GM23338 (cell line): Measurements from ENCODE around the gene SHC4. TPM values are rescaled to one million over a fixed set of nuclear protein-coding genes. Genes with fewer than 3 reads are reported as not detected.

Experiments used
- ATAC-seq: fragments of 200-7000 bp; cut with Tn5 transposase; 3 replicates; pipeline ENCODE4 v1.9.1; 2020
- DNase-seq: peaks from one replicate; pipeline ENCODE4 v3.0.0-alpha.2; 2015; ENCODE audit warnings: low spot score
- H2AFZ ChIP-seq: fragments of 200-600 bp; sonication (generic); 2 replicates; pipeline ENCODE4 v1.8.0; 2016; ENCODE audit warnings: antibody characterized with exemption, mild to moderate bottlenecking, moderate library complexity
- H3F3A ChIP-seq: fragments of 200-600 bp; sonication (generic); replicated peaks from 2 replicates; pipeline ENCODE4 v1.8.0; 2017; ENCODE audit warnings: antibody characterized with exemption, mixed run types, low read depth
- H3K27ac ChIP-seq: fragments of 200-600 bp; sonication (generic); 2 replicates; pipeline ENCODE4 v1.6.1; 2016; ENCODE audit warnings: low read depth
- H3K27me3 ChIP-seq: fragments of 200-600 bp; sonication (generic); 2 replicates; pipeline ENCODE4 v1.8.0; 2016; ENCODE audit warnings: mild to moderate bottlenecking, mixed run types, moderate library complexity; ENCODE audit not compliant: insufficient read depth
- H3K36me3 ChIP-seq: fragments of 200-600 bp; sonication (generic); 2 replicates; pipeline ENCODE4 v1.8.0; 2016; ENCODE audit warnings: mild to moderate bottlenecking; ENCODE audit not compliant: insufficient read depth
- H3K4me1 ChIP-seq: fragments of 200-600 bp; sonication (generic); 2 replicates; pipeline ENCODE4 v1.8.0; 2016; ENCODE audit warnings: mild to moderate bottlenecking, moderate library complexity; ENCODE audit not compliant: insufficient read depth
- H3K4me2 ChIP-seq: fragments of 200-600 bp; sonication (generic); 2 replicates; pipeline ENCODE4 v1.7.1; 2017; ENCODE audit warnings: mixed run types
- H3K4me3 ChIP-seq: fragments of 200-600 bp; sonication (generic); 2 replicates; pipeline ENCODE4 v1.6.1; 2016; ENCODE audit warnings: mixed run types
- H3K79me2 ChIP-seq: fragments of 200-600 bp; sonication (generic); replicated peaks from 2 replicates; pipeline ENCODE4 v1.8.0; 2017; ENCODE audit warnings: mild to moderate bottlenecking; ENCODE audit not compliant: insufficient read depth
- H3K9me2 ChIP-seq: fragments of 200-600 bp; sonication (generic); 2 replicates; pipeline ENCODE4 v1.8.0; 2017; ENCODE audit not compliant: insufficient read depth
- H4K20me1 ChIP-seq: fragments of 200-600 bp; sonication (generic); replicated peaks from 2 replicates; pipeline ENCODE4 v1.8.0; 2017; ENCODE audit warnings: mild to moderate bottlenecking; ENCODE audit not compliant: insufficient read depth
- H3K27ac Mint-ChIP-seq: 2 replicates; pipeline ENCODE4 v1.8.0; 2020; ENCODE audit warnings: inconsistent platforms, mild to moderate bottlenecking, moderate library complexity, mixed read lengths
- H3K27me3 Mint-ChIP-seq: 3 replicates; pipeline ENCODE4 v1.8.0; 2022; ENCODE audit warnings: low read depth, mild to moderate bottlenecking, moderate library complexity, mixed read lengths, inconsistent platforms; ENCODE audit not compliant: insufficient read depth, poor library complexity
- H3K36me3 Mint-ChIP-seq: 3 replicates; pipeline ENCODE4 v1.8.0; 2021; ENCODE audit warnings: low read depth, mild to moderate bottlenecking, inconsistent platforms, moderate library complexity, mixed read lengths
- H3K4me1 Mint-ChIP-seq: 3 replicates; pipeline ENCODE4 v1.8.0; 2020; ENCODE audit warnings: mild to moderate bottlenecking, inconsistent platforms, mixed read lengths
- H3K4me3 Mint-ChIP-seq: 3 replicates; pipeline ENCODE4 v1.8.0; 2021; ENCODE audit warnings: moderate library complexity, mild to moderate bottlenecking, inconsistent platforms, mixed read lengths
- H3K9me3 Mint-ChIP-seq: 3 replicates; pipeline ENCODE4 v1.8.0; 2020; ENCODE audit warnings: moderate library complexity, mild to moderate bottlenecking, inconsistent platforms, mixed read lengths
- CREB1 ChIP-seq: fragments of 250-450 bp; sonication (Bioruptor Pico); IDR thresholded peaks from 2 replicates; pipeline ENCODE4 v1.5.0; 2020; ENCODE audit warnings: low read depth, mild to moderate bottlenecking, moderate library complexity
- CTCF ChIP-seq, 2 experiments: fragments of 200-600 bp in 1 of 2; sonication (generic) in 1 of 2; conservative IDR thresholded peaks; 2 replicates each; pipeline versions ENCODE4 v1.5.1 to v1.6.1; 2016 to 2017; ENCODE audit warnings: antibody characterized with exemption in 2 of 2, low read depth in 2 of 2, mild to moderate bottlenecking in 2 of 2, moderate library complexity in 1 of 2
- EZH2 ChIP-seq: fragments of 200-600 bp; sonication (generic); IDR thresholded peaks from one replicate; pipeline ENCODE4 v1.8.0; 2017; ENCODE audit warnings: antibody characterized with exemption, mild to moderate bottlenecking, low read depth; ENCODE audit not compliant: unreplicated experiment
- EZH2phosphoT487 ChIP-seq: fragments of 200-600 bp; sonication (generic); IDR thresholded peaks from one replicate; pipeline ENCODE4 v1.8.1; 2018; ENCODE audit warnings: antibody characterized with exemption; ENCODE audit not compliant: unreplicated experiment
- JUNB ChIP-seq: IDR thresholded peaks from one replicate; pipeline ENCODE4 v1.6.1; 2016; ENCODE audit warnings: antibody characterized with exemption; ENCODE audit not compliant: unreplicated experiment
- NANOG ChIP-seq: IDR thresholded peaks from 2 replicates; pipeline ENCODE4 v1.6.1; 2016; ENCODE audit warnings: antibody characterized with exemption, borderline replicate concordance
- POLR2AphosphoS5 ChIP-seq: IDR thresholded peaks from 2 replicates; pipeline ENCODE4 v1.6.1; 2016; ENCODE audit warnings: antibody characterized with exemption, low read depth
- STAT1 ChIP-seq: IDR thresholded peaks from one replicate; pipeline ENCODE4 v1.6.1; 2016; ENCODE audit warnings: antibody characterized with exemption; ENCODE audit not compliant: unreplicated experiment
- ZNF114 ChIP-seq: fragments of 250-450 bp; sonication (Bioruptor Pico); IDR thresholded peaks from 2 replicates; pipeline ENCODE4 v1.5.0; 2020; ENCODE audit warnings: mild to moderate bottlenecking, moderate library complexity
- ZNF331 ChIP-seq: fragments of 250-450 bp; sonication (Bioruptor Pico); IDR thresholded peaks from 2 replicates; pipeline ENCODE4 v1.5.0; 2020; ENCODE audit warnings: low read depth, mild to moderate bottlenecking, moderate library complexity
- polyA plus RNA-seq: library from polyadenylated mRNA; unstranded; fragments of >200 nt; fragmentation: Nextera tagmentation; extraction: Ambion mirVana; gene quantifications from 2 replicates; pipeline ENCODE4 v1.2.1, GENCODE V29; 2016
- total RNA-seq: library from RNA; depleted of rRNA; stranded (reverse); fragments of >200 nt; shearing (Covaris generic); gene quantifications from 2 replicates; pipeline ENCODE4 v1.2.3, GENCODE V29; 2014
- TF ChIP-seq, protein P1 (sequence below): IDR thresholded peaks from 2 replicates; pipeline ENCODE4 v1.6.1; 2016; ENCODE audit warnings: antibody characterized with exemption
- TF ChIP-seq, protein P2 (sequence below): IDR thresholded peaks from one replicate; pipeline ENCODE4 v1.6.1; 2018; ENCODE audit warnings: antibody characterized with exemption; ENCODE audit not compliant: unreplicated experiment
- TF ChIP-seq, protein P3 (sequence below): fragments of 250-450 bp; sonication (Bioruptor Pico); IDR thresholded peaks from 2 replicates; pipeline ENCODE4 v1.5.0; 2020; ENCODE audit warnings: mild to moderate bottlenecking, moderate library complexity

The SHC4 gene
- total and polyA plus RNA-seq, 2 experiments from 2014 or later = 0.21 to 0.32 TPM

- Histone ChIP-seq H3F3A (no peaks in the 10 kb centered on the region), H3K4me2 (no peak overlapping the region), H3K27me3 (no peaks in the 10 kb centered on the region), H3K36me3 (no peaks in the 10 kb centered on the region), H4K20me1 (no peaks in the 10 kb centered on the region), H2AFZ (peak overlapping the region; percentile 49; the same call in 1 of the 2 replicates), H3K9me2 (no peaks in the 10 kb centered on the region), H3K79me2 (no peaks in the 10 kb centered on the region), H3K4me1 (no peaks in the 10 kb centered on the region), H3K4me3 (no peak overlapping the region), H3K27ac (no peak overlapping the region)
- Mint-ChIP-seq H3K27ac (no peak overlapping the region), H3K4me1 (no peaks in the 10 kb centered on the region), H3K36me3 (no peaks in the 10 kb centered on the region), H3K27me3 (peaks cover 3% of the 10 kb centered on the region), H3K4me3 (no peak overlapping the region), H3K9me3 (no peaks in the 10 kb centered on the region)
- DNase-seq (no peak), ATAC-seq (no peak)
- TF ChIP-seq, protein P1, sequence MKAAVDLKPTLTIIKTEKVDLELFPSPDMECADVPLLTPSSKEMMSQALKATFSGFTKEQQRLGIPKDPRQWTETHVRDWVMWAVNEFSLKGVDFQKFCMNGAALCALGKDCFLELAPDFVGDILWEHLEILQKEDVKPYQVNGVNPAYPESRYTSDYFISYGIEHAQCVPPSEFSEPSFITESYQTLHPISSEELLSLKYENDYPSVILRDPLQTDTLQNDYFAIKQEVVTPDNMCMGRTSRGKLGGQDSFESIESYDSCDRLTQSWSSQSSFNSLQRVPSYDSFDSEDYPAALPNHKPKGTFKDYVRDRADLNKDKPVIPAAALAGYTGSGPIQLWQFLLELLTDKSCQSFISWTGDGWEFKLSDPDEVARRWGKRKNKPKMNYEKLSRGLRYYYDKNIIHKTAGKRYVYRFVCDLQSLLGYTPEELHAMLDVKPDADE = no peak
- TF ChIP-seq EZH2phosphoT487 (no peak), JUNB (no peak), POLR2AphosphoS5 (no peak), NANOG (no peak), EZH2 (no peak), ZNF331 (CRISPR knock-in tag) (no peak), CTCF (conservative IDR thresholded peaks at IDR 0.05; ENCODE audit: low read depth in 2 of 2) (no peak), STAT1 (no peak), CREB1 (CRISPR knock-in tag) (no peak), ZNF114 (CRISPR knock-in tag) (no peak)
- TF ChIP-seq, protein P2, sequence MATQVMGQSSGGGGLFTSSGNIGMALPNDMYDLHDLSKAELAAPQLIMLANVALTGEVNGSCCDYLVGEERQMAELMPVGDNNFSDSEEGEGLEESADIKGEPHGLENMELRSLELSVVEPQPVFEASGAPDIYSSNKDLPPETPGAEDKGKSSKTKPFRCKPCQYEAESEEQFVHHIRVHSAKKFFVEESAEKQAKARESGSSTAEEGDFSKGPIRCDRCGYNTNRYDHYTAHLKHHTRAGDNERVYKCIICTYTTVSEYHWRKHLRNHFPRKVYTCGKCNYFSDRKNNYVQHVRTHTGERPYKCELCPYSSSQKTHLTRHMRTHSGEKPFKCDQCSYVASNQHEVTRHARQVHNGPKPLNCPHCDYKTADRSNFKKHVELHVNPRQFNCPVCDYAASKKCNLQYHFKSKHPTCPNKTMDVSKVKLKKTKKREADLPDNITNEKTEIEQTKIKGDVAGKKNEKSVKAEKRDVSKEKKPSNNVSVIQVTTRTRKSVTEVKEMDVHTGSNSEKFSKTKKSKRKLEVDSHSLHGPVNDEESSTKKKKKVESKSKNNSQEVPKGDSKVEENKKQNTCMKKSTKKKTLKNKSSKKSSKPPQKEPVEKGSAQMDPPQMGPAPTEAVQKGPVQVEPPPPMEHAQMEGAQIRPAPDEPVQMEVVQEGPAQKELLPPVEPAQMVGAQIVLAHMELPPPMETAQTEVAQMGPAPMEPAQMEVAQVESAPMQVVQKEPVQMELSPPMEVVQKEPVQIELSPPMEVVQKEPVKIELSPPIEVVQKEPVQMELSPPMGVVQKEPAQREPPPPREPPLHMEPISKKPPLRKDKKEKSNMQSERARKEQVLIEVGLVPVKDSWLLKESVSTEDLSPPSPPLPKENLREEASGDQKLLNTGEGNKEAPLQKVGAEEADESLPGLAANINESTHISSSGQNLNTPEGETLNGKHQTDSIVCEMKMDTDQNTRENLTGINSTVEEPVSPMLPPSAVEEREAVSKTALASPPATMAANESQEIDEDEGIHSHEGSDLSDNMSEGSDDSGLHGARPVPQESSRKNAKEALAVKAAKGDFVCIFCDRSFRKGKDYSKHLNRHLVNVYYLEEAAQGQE = no peak
- TF ChIP-seq, protein P3, sequence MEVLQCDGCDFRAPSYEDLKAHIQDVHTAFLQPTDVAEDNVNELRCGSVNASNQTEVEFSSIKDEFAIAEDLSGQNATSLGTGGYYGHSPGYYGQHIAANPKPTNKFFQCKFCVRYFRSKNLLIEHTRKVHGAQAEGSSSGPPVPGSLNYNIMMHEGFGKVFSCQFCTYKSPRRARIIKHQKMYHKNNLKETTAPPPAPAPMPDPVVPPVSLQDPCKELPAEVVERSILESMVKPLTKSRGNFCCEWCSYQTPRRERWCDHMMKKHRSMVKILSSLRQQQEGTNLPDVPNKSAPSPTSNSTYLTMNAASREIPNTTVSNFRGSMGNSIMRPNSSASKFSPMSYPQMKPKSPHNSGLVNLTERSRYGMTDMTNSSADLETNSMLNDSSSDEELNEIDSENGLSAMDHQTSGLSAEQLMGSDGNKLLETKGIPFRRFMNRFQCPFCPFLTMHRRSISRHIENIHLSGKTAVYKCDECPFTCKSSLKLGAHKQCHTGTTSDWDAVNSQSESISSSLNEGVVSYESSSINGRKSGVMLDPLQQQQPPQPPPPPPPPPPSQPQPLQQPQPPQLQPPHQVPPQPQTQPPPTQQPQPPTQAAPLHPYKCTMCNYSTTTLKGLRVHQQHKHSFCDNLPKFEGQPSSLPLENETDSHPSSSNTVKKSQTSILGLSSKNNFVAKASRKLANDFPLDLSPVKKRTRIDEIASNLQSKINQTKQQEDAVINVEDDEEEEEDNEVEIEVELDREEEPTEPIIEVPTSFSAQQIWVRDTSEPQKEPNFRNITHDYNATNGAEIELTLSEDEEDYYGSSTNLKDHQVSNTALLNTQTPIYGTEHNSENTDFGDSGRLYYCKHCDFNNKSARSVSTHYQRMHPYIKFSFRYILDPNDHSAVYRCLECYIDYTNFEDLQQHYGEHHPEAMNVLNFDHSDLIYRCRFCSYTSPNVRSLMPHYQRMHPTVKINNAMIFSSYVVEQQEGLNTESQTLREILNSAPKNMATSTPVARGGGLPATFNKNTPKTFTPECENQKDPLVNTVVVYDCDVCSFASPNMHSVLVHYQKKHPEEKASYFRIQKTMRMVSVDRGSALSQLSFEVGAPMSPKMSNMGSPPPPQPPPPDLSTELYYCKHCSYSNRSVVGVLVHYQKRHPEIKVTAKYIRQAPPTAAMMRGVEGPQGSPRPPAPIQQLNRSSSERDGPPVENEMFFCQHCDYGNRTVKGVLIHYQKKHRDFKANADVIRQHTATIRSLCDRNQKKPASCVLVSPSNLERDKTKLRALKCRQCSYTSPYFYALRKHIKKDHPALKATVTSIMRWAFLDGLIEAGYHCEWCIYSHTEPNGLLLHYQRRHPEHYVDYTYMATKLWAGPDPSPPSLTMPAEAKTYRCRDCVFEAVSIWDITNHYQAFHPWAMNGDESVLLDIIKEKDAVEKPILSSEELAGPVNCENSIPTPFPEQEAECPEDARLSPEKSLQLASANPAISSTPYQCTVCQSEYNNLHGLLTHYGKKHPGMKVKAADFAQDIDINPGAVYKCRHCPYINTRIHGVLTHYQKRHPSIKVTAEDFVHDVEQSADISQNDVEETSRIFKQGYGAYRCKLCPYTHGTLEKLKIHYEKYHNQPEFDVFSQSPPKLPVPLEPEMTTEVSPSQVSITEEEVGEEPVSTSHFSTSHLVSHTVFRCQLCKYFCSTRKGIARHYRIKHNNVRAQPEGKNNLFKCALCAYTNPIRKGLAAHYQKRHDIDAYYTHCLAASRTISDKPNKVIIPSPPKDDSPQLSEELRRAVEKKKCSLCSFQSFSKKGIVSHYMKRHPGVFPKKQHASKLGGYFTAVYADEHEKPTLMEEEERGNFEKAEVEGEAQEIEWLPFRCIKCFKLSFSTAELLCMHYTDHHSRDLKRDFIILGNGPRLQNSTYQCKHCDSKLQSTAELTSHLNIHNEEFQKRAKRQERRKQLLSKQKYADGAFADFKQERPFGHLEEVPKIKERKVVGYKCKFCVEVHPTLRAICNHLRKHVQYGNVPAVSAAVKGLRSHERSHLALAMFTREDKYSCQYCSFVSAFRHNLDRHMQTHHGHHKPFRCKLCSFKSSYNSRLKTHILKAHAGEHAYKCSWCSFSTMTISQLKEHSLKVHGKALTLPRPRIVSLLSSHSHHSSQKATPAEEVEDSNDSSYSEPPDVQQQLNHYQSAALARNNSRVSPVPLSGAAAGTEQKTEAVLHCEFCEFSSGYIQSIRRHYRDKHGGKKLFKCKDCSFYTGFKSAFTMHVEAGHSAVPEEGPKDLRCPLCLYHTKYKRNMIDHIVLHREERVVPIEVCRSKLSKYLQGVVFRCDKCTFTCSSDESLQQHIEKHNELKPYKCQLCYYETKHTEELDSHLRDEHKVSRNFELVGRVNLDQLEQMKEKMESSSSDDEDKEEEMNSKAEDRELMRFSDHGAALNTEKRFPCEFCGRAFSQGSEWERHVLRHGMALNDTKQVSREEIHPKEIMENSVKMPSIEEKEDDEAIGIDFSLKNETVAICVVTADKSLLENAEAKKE = no peak
Observed at GRCh38 chr15:48890375-48890972, 73.2 kb downstream of the SHC4 start.
